Measurements from ENCODE around the gene RAB44. TPM values are rescaled to one million over a fixed set of nuclear protein-coding genes. Genes with fewer than 3 reads are reported as not detected.

Gene RAB44
- total RNA-seq, 1 experiment from 2014 or later = not detected

DNA sequence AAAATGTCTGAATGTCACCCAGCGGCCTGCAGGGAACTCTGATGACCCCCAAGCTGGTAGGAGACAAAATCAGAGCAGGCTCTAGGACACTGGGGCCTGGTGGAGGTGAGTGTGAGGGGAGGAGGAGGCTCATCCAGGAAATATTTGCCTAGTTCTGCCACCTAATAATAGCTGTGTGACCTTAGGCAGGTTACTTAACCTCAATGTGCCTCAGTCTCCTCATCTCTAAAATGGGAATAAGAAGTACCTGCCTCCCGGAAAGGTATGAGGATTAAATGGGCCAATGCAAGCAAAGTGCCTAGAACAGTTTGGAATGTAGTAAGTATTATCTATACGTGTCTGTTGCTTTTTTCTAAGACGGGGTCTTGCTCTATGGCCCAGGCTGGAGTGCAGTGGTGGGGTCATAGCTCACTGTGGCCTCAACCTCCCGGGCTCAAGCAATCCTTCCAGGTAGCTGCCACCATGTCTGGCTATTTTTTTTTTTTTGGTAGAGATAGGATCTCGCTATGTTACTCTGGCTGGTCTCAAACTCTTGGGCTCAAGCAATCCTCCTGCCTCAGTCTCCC is 60.4 kb downstream of the RAB44 start:
- WGBS (ENCODE audit: extremely low coverage, insufficient read length, low lambda C conversion rate) = no CpG with 5 or more reads among the region's 6 CpGs
- no peak overlapping the region for H2BK20ac ChIP-seq (ENCODE audit: low read depth, low read length, poor library complexity, severe bottlenecking)
- H3K14ac ChIP-seq (ENCODE audit: insufficient read depth, low read length) = no peak overlapping the region
- no peak overlapping the region for H3K9ac ChIP-seq (ENCODE audit: extremely low read depth, insufficient read length, low read length)
- no peak overlapping the region for H4K91ac ChIP-seq (ENCODE audit: insufficient read length, low read depth, low read length)
- Mint-ChIP-seq H3K36me3 (ENCODE audit: insufficient read depth in 1 of 3, low read depth in 3 of 3) (no peaks in the 10 kb centered on the region), H3K27me3 (ENCODE audit: low read depth) (peaks cover 2% of the 10 kb centered on the region), H3K9me3 (no peaks in the 10 kb centered on the region), H3K27ac (no peak overlapping the region), H3K4me3 (no peak overlapping the region), H3K4me1 (peaks cover 13 to 26% of the 10 kb centered on the region in 2 experiments)
- no peak overlapping the region for H2BK120ac ChIP-seq (ENCODE audit: low read depth, low read length, poor library complexity, severe bottlenecking)
- H3K27me3 ChIP-seq (ENCODE audit: insufficient read depth, low read length) = no peaks in the 10 kb centered on the region
- H2BK5ac ChIP-seq (ENCODE audit: insufficient read length, low read length) = no peak overlapping the region
- no peak overlapping the region for H3K23ac ChIP-seq (ENCODE audit: insufficient read length, low read depth, low read length)
- no peak overlapping the region for H3T11ph ChIP-seq (ENCODE audit: low read length)
- no peak overlapping the region for H2BK15ac ChIP-seq (ENCODE audit: low read depth, low read length)
- H3K18ac ChIP-seq (ENCODE audit: insufficient read length, low read depth, low read length) = no peak overlapping the region
- no peak for DNase-seq
- no peaks in the 10 kb centered on the region for H3K23me2 ChIP-seq (ENCODE audit: insufficient read length, low read depth, low read length, poor library complexity, severe bottlenecking)
- H2BK12ac ChIP-seq (ENCODE audit: insufficient read length, low read depth, low read length) = no peak overlapping the region
- H2AK5ac ChIP-seq (ENCODE audit: insufficient read length, low read length) = no peak overlapping the region
- no peaks in the 10 kb centered on the region for H3K9me3 ChIP-seq (ENCODE audit: control insufficient read depth, low read depth, low read length)
- TF ChIP-seq, protein P1, sequence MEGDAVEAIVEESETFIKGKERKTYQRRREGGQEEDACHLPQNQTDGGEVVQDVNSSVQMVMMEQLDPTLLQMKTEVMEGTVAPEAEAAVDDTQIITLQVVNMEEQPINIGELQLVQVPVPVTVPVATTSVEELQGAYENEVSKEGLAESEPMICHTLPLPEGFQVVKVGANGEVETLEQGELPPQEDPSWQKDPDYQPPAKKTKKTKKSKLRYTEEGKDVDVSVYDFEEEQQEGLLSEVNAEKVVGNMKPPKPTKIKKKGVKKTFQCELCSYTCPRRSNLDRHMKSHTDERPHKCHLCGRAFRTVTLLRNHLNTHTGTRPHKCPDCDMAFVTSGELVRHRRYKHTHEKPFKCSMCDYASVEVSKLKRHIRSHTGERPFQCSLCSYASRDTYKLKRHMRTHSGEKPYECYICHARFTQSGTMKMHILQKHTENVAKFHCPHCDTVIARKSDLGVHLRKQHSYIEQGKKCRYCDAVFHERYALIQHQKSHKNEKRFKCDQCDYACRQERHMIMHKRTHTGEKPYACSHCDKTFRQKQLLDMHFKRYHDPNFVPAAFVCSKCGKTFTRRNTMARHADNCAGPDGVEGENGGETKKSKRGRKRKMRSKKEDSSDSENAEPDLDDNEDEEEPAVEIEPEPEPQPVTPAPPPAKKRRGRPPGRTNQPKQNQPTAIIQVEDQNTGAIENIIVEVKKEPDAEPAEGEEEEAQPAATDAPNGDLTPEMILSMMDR (conservative IDR thresholded peaks at IDR 0.05) = no peak
- no peak overlapping the region for H2AFZ ChIP-seq (ENCODE audit: low read length)
- no peaks in the 10 kb centered on the region for H4K20me1 ChIP-seq (ENCODE audit: control insufficient read depth, insufficient read depth, insufficient read length)
- H3K4me1 ChIP-seq (ENCODE audit: insufficient read depth, low read length) = no peaks in the 10 kb centered on the region
- H3K4me2 ChIP-seq (ENCODE audit: insufficient read depth, insufficient read length, low read length) = no peak overlapping the region
- no peak overlapping the region for H3K27ac ChIP-seq (ENCODE audit: insufficient read length, low read depth, low read length)
- H4K8ac ChIP-seq (replicated peaks; ENCODE audit: insufficient read length, low read depth, low read length) = no peak overlapping the region
- H4K5ac ChIP-seq (ENCODE audit: insufficient read length, low read depth, low read length) = no peak overlapping the region
- H3K56ac ChIP-seq (ENCODE audit: insufficient read length, low read depth, low read length) = no peak overlapping the region
- H3K79me2 ChIP-seq (ENCODE audit: insufficient read depth, low read length) = no peaks in the 10 kb centered on the region
- no peaks in the 10 kb centered on the region for H3K79me1 ChIP-seq (ENCODE audit: insufficient read depth, low read depth, low read length, poor library complexity, severe bottlenecking)
- H3K4ac ChIP-seq (ENCODE audit: low read depth, low read length) = no peak overlapping the region
